ENCODE data around the gene LRIG2. TPM values are rescaled to one million over a fixed set of nuclear protein-coding genes. Genes with fewer than 3 reads are reported as not detected.
"Not testable (repeated sequence)": the region's sequence is repeated elsewhere in the genome, so short reads cannot be mapped to it uniquely, and the experiment has no call there.

Gene LRIG2
- total RNA-seq (2013): 10.2 TPM
- 10 to 100 TPM in 1 of 3 donors, under 1 TPM in 2; 0.93 to 12.7 (median 0.96) TPM for polyA plus RNA-seq
- 7.3 and 9.1 TPM in 2 replicates for polyA minus RNA-seq
- 22.1 to 37.2 (median 30.3) reads per million in 11 experiments for total RNA-seq

- Histone ChIP-seq H3K36me3 (replicated peaks in 1 of 2; ENCODE audit: control insufficient read depth in 1 of 2, insufficient read depth in 2 of 2, low read length in 2 of 2) (peaks cover under 1 to 12% of the 10 kb centered on the region in 2 donors), H3K4me1 (ENCODE audit: control insufficient read depth in 1 of 2, insufficient read depth in 2 of 2, low read length in 2 of 2) (peaks cover 15 to 20% of the 10 kb centered on the region in 2 donors), H3K9me3 (replicated peaks in 1 of 2; ENCODE audit: control insufficient read depth in 1 of 2, insufficient read depth in 1 of 2, low read length in 2 of 2) (no peaks in the 10 kb centered on the region), H3K9ac (ENCODE audit: insufficient read depth, low read length, poor library complexity, severe bottlenecking) (peak within 1 kb of the TSS; percentile 88), H3K79me2 (ENCODE audit: insufficient read depth, low read length) (peaks cover 45% of the 10 kb centered on the region), H4K20me1 (ENCODE audit: insufficient read depth, low read length) (peaks cover 28% of the 10 kb centered on the region), H3K27ac (ENCODE audit: low read depth in 1 of 2, low read length in 2 of 2) (peak within 1 kb of the TSS; percentile 86 to 95), H3K4me3 (replicated peaks in 1 of 3; ENCODE audit: low read depth in 2 of 3, low read length in 3 of 3) (peak within 1 kb of the TSS; percentile 84 to 96 (median 85)), H3K27me3 (ENCODE audit: control insufficient read depth in 2 of 2, insufficient read depth in 2 of 2, low read length in 2 of 2) (no peaks in the 10 kb centered on the region), H2AFZ (ENCODE audit: insufficient read depth, low read depth, low read length, poor library complexity, severe bottlenecking) (peak within 1 kb of the TSS; percentile 91), H3K4me2 (replicated peaks; ENCODE audit: extremely low read depth, low read length, poor library complexity, severe bottlenecking) (peak within 1 kb of the TSS; percentile 89)
- intact Hi-C loops (cut with micrococcal nuclease): loop anchor here (5.0 to 10.0 kb wide), 3 partner anchors 118 to 356 kb away; partner anchors contain the start of genes PPM1J (in 1 of the 2) and SLC16A1 (in 1 of the 2)
- WGBS (ENCODE audit: insufficient coverage): 0% methylated on average over 44 of the region's 49 CpGs
- Mint-ChIP-seq H3K4me3 (peak within 1 kb of the TSS; percentile 94 to 98), H3K4me1 (peaks cover 30% of the 10 kb centered on the region), H3K9me3 (no peaks in the 10 kb centered on the region), H3K27me3 (ENCODE audit: low read depth in 3 of 3) (no peaks in the 10 kb centered on the region), H3K27ac (peak within 1 kb of the TSS; percentile 95 to 98 (median 97)), H3K36me3 (peaks cover 3 to 13% of the 10 kb centered on the region in 2 donors)
- DNase-seq: peak; percentile 96 to 98 (median 96)
- peak; percentile 99 for TF ChIP-seq CTCF (IDR thresholded peaks at IDR 0.05)
These were observed at the start of gene LRIG2 for GRCh38 chr1:113072757-113073478. TSS of gene LRIG2 (plus strand) at chr1:113073198. CDS start at chr1:113073407, 209 bp downstream.

GRCh38 chr1:113023316-113023715 is 49.7 kb upstream of the LRIG2 start:
- H3K36me3 Mint-ChIP-seq; H4K20me1 ChIP-seq (ENCODE audit: insufficient read depth, low read length); H3K9ac ChIP-seq (ENCODE audit: insufficient read depth, low read length, poor library complexity, severe bottlenecking); H3K36me3 ChIP-seq (replicated peaks in 1 of 2; ENCODE audit: control insufficient read depth in 1 of 2, insufficient read depth in 2 of 2, low read length in 2 of 2); H2AFZ ChIP-seq (ENCODE audit: insufficient read depth, low read depth, low read length, poor library complexity, severe bottlenecking); H3K4me1 ChIP-seq (ENCODE audit: control insufficient read depth in 1 of 2, insufficient read depth in 2 of 2, low read length in 2 of 2); H3K27ac Mint-ChIP-seq; H3K9me3 Mint-ChIP-seq; H3K9me3 ChIP-seq (replicated peaks in 1 of 2; ENCODE audit: control insufficient read depth in 1 of 2, insufficient read depth in 1 of 2, low read length in 2 of 2); H3K27me3 ChIP-seq (ENCODE audit: control insufficient read depth in 2 of 2, insufficient read depth in 2 of 2, low read length in 2 of 2); H3K4me3 Mint-ChIP-seq; H3K27me3 Mint-ChIP-seq (ENCODE audit: low read depth in 3 of 3); H3K27ac ChIP-seq (ENCODE audit: low read depth in 1 of 2, low read length in 2 of 2); H3K79me2 ChIP-seq (ENCODE audit: insufficient read depth, low read length); H3K4me1 Mint-ChIP-seq; intact Hi-C loops (cut with micrococcal nuclease); H3K4me3 ChIP-seq (replicated peaks in 1 of 3; ENCODE audit: low read depth in 2 of 3, low read length in 3 of 3); H3K4me2 ChIP-seq (replicated peaks; ENCODE audit: extremely low read depth, low read length, poor library complexity, severe bottlenecking); DNase-seq: not testable (repeated sequence)
- 93% methylated on average over 3 of the region's 4 CpGs for WGBS (ENCODE audit: insufficient coverage)

All from CD14-positive monocyte (primary cell).